ENCODE results near the gene MYO10.
"Not testable (repeated sequence)": the region's sequence is repeated elsewhere in the genome, so short reads cannot be mapped to it uniquely, and the experiment has no call there.

The MYO10 gene

GRCh38 chr5:16834029-16834428 is 102.1 kb downstream of the MYO10 start:
- TF ChIP-seq CTCF (IDR thresholded peaks at IDR 0.05; ENCODE audit: insufficient read depth, missing control alignments), result no peak
- DNase-seq (ENCODE audit: insufficient read length, low spot score) (no peak), FAIRE-seq (no peak)

- not testable (repeated sequence) for DNase-seq (ENCODE audit: insufficient read length, low spot score); FAIRE-seq
These were observed 104.8 kb downstream of the MYO10 start for GRCh38 chr5:16831326-16831725.

GRCh38 chr5:16827755-16828154 is 108.3 kb downstream of the MYO10 start:
- no peak for TF ChIP-seq CTCF (IDR thresholded peaks at IDR 0.05; ENCODE audit: insufficient read depth, missing control alignments)
- no peak for FAIRE-seq
- DNase-seq (ENCODE audit: insufficient read length, low spot score), result no peak

GRCh38 chr5:16826379-16827125 is 109.5 kb downstream of the MYO10 start:
- TF ChIP-seq CTCF (IDR thresholded peaks at IDR 0.05; ENCODE audit: insufficient read depth, missing control alignments), result no peak
- peak; percentile 56 for FAIRE-seq

GRCh38 chr5:16819522-16820167 is 116.4 kb downstream of the MYO10 start:
- no peak for FAIRE-seq
- no peak for TF ChIP-seq CTCF (IDR thresholded peaks at IDR 0.05; ENCODE audit: insufficient read depth, missing control alignments)
- no peak for DNase-seq (ENCODE audit: insufficient read length, low spot score)

More at GRCh38 chr5:16826379-16827125, 109.5 kb downstream of the MYO10 start:
- no peak for DNase-seq (ENCODE audit: insufficient read length, low spot score)

GRCh38 chr5:16815432-16815831 is 120.7 kb downstream of the MYO10 start:
- FAIRE-seq (no peak), DNase-seq (ENCODE audit: insufficient read length, low spot score) (no peak)
- TF ChIP-seq CTCF (IDR thresholded peaks at IDR 0.05; ENCODE audit: insufficient read depth, missing control alignments), result no peak

GRCh38 chr5:16812911-16813310 is 123.2 kb downstream of the MYO10 start:
- no peak for TF ChIP-seq CTCF (IDR thresholded peaks at IDR 0.05; ENCODE audit: insufficient read depth, missing control alignments)
- DNase-seq (ENCODE audit: insufficient read length, low spot score) (no peak), FAIRE-seq (no peak)

Measured in D721Med (cell line).